IMR-90 (cell line): ENCODE data around the gene NPS. TPM values are rescaled to one million over a fixed set of nuclear protein-coding genes. Genes with fewer than 3 reads are reported as not detected.

Experiments used
- ATAC-seq: fragments of 200-7000 bp; cut with Tn5 transposase; 2 replicates; pipeline ENCODE4 v1.9.1; 2020; ENCODE audit warnings: low read depth, mild to moderate bottlenecking, moderate library complexity
- BruUV-seq: library from RNA; stranded (reverse); fragments of 400-500 nt; replicated peaks from 2 replicates; lab custom pipeline; 2021; lab: Mats Ljungman, UMichigan
- CTCF ChIA-PET: fragments of 300-600 bp; formaldehyde crosslinking; extraction: SDS; loops from one replicate; lab custom pipeline; 2021; ENCODE audit warnings: antibody characterized with exemption; lab: Yijun Ruan, JAX
- POLR2A ChIA-PET: fragments of 300-600 bp; sonication (Branson Sonifier 250); formaldehyde crosslinking; loops from one replicate; lab custom pipeline; 2022; ENCODE audit warnings: antibody characterized with exemption; ENCODE audit not compliant: unreplicated experiment; lab: Charles Lee
- DNase-seq: peaks from one replicate; pipeline ENCODE4 v3.0.0; 2013
- H2AFZ ChIP-seq: replicated peaks from 2 replicates; pipeline ENCODE3; 2013; ENCODE audit warnings: low read length, mild to moderate bottlenecking; ENCODE audit not compliant: poor library complexity
- H2AK5ac ChIP-seq: 2 replicates; pipeline ENCODE4 v1.6.1; 2013; ENCODE audit warnings: low read depth, low read length, inconsistent platforms
- H2AK9ac ChIP-seq: replicated peaks from 2 replicates; pipeline ENCODE3; 2013; ENCODE audit warnings: mild to moderate bottlenecking, low read depth, low read length, moderate library complexity; ENCODE audit not compliant: poor library complexity
- H2BK120ac ChIP-seq: 2 replicates; pipeline ENCODE4 v1.6.1; 2013; ENCODE audit warnings: low read depth, low read length, inconsistent platforms
- H2BK15ac ChIP-seq: 3 replicates; pipeline ENCODE4 v1.6.1; 2013; ENCODE audit warnings: low read depth, low read length, inconsistent platforms
- H2BK20ac ChIP-seq: 2 replicates; pipeline ENCODE4 v1.6.1; 2013; ENCODE audit warnings: low read depth, mild to moderate bottlenecking, inconsistent platforms, low read length, moderate library complexity
- H2BK5ac ChIP-seq: 2 replicates; pipeline ENCODE4 v1.6.1; 2013; ENCODE audit warnings: mild to moderate bottlenecking, low read depth, low read length, inconsistent platforms; ENCODE audit not compliant: poor library complexity, severe bottlenecking
- H3K14ac ChIP-seq: replicated peaks from 2 replicates; pipeline ENCODE4 v1.6.1; 2013; ENCODE audit warnings: low read depth, low read length, inconsistent platforms
- H3K18ac ChIP-seq: 2 replicates; pipeline ENCODE4 v1.6.1; 2013; ENCODE audit warnings: low read depth, low read length, control low read depth
- H3K23ac ChIP-seq: 2 replicates; pipeline ENCODE4 v1.6.1; 2013; ENCODE audit warnings: low read depth, low read length, inconsistent platforms
- H3K27ac ChIP-seq: 2 replicates; pipeline ENCODE4 v1.5.1; 2013; ENCODE audit warnings: mild to moderate bottlenecking, control low read depth, low read length; ENCODE audit not compliant: insufficient read depth
- H3K27me3 ChIP-seq: 2 replicates; pipeline ENCODE4 v1.6.1; 2013; ENCODE audit warnings: low read length; ENCODE audit not compliant: control insufficient read depth, insufficient read depth
- H3K36me3 ChIP-seq: 2 replicates; pipeline ENCODE4 v1.6.1; 2013; ENCODE audit warnings: low read length, mixed read lengths; ENCODE audit not compliant: control insufficient read depth, insufficient read depth
- H3K4ac ChIP-seq: 2 replicates; pipeline ENCODE4 v1.6.1; 2013; ENCODE audit warnings: low read depth, low read length, inconsistent platforms
- H3K4me1 ChIP-seq: 2 replicates; pipeline ENCODE4 v1.6.1; 2013; ENCODE audit warnings: low read length, mixed read lengths; ENCODE audit not compliant: control insufficient read depth, insufficient read depth
- H3K4me2 ChIP-seq: 2 replicates; pipeline ENCODE4 v1.6.1; 2013; ENCODE audit warnings: low read depth, mild to moderate bottlenecking, control low read depth, low read length, moderate library complexity
- H3K4me3 ChIP-seq: 2 replicates; pipeline ENCODE4 v1.5.1; 2013; ENCODE audit warnings: low read depth, mild to moderate bottlenecking, control low read depth, low read length, moderate library complexity; ENCODE audit not compliant: insufficient read depth
- H3K56ac ChIP-seq: 2 replicates; pipeline ENCODE4 v1.6.1; 2013; ENCODE audit warnings: low read length, inconsistent platforms; ENCODE audit not compliant: insufficient read depth; ENCODE audit errors: extremely low read depth
- H3K79me1 ChIP-seq, 2 experiments: 2 replicates each; pipeline ENCODE4 v1.6.1; 2013; ENCODE audit warnings: low read length in 2 of 2, inconsistent platforms in 1 of 2, low read depth in 1 of 2
- H3K9ac ChIP-seq: 2 replicates; pipeline ENCODE4 v1.6.1; 2013; ENCODE audit warnings: low read depth, low read length, control low read depth
- H3K9me1 ChIP-seq: 2 replicates; pipeline ENCODE4 v1.6.1; 2013; ENCODE audit warnings: low read length, inconsistent platforms; ENCODE audit not compliant: insufficient read depth
- H3K9me3 ChIP-seq: 2 replicates; pipeline ENCODE4 v1.6.1; 2013; ENCODE audit warnings: low read length; ENCODE audit not compliant: control insufficient read depth, insufficient read depth
- H4K20me1 ChIP-seq: 2 replicates; pipeline ENCODE4 v1.6.1; 2013; ENCODE audit warnings: low read length, inconsistent platforms; ENCODE audit not compliant: insufficient read depth
- H4K5ac ChIP-seq: 2 replicates; pipeline ENCODE4 v1.6.1; 2013; ENCODE audit warnings: mild to moderate bottlenecking, low read depth, low read length, control low read depth
- H4K8ac ChIP-seq, 2 experiments: 2 replicates each; pipeline ENCODE4 v1.6.1; 2013; ENCODE audit warnings: low read depth in 2 of 2, low read length in 2 of 2, control low read depth in 1 of 2, inconsistent platforms in 1 of 2
- H4K91ac ChIP-seq: 2 replicates; pipeline ENCODE4 v1.6.1; 2013; ENCODE audit warnings: low read depth, low read length, inconsistent platforms; ENCODE audit not compliant: insufficient read depth
- BHLHE40 ChIP-seq: fragments of 150-350 bp; IDR thresholded peaks from 2 replicates; pipeline ENCODE4 v1.6.1; 2016; ENCODE audit warnings: mild to moderate bottlenecking, low read depth, low read length
- CHD1 ChIP-seq: IDR thresholded peaks from 2 replicates; pipeline ENCODE4 v1.6.1; 2012; ENCODE audit warnings: low read depth, low read length, improper control_type of control experiment
- MAFK ChIP-seq: IDR thresholded peaks from 2 replicates; pipeline ENCODE4 v1.6.1; 2012; ENCODE audit warnings: low read depth, low read length, improper control_type of control experiment
- RCOR1 ChIP-seq: IDR thresholded peaks from 2 replicates; pipeline ENCODE4 v1.6.1; 2012; ENCODE audit warnings: mild to moderate bottlenecking, low read length, improper control_type of control experiment; ENCODE audit not compliant: insufficient replicate concordance
- RFX5 ChIP-seq: IDR thresholded peaks from 2 replicates; pipeline ENCODE4 v1.8.0; 2012; ENCODE audit warnings: low read depth, mild to moderate bottlenecking, low read length, moderate library complexity
- SMC3 ChIP-seq: fragments of 150-350 bp; IDR thresholded peaks from 2 replicates; pipeline ENCODE4 v1.6.1; 2016; ENCODE audit warnings: low read depth, mild to moderate bottlenecking, antibody characterized with exemption, low read length, moderate library complexity
- WGBS, 2 experiments: methylation state at CpG; one replicate each; pipeline versions ENCODE4 v1.1.5 to v1.1.7; 2013; ENCODE audit warnings: missing lambda C conversion rate in 2 of 2; ENCODE audit not compliant: insufficient read length in 1 of 2; ENCODE audit errors: extremely low coverage in 2 of 2; 5-methylcytosine and 5-hydroxymethylcytosine counted together
- dilution Hi-C: fragments of 300-500 bp; cut with HindIII; formaldehyde crosslinking; loops from one replicate; pipeline ENCODE4 v1.14.3; 2018; ENCODE audit warnings: low sequenced_read_pairs; ENCODE audit not compliant: unreplicated experiment
- in situ Hi-C: fragments of 300-500 bp; cut with MboI; formaldehyde crosslinking; loops from 3 replicates; pipeline ENCODE4 v1.14.3; 2019; ENCODE audit warnings: low sequenced_read_pairs, inconsistent platforms, mixed read lengths
- intact Hi-C: fragments of 100-400 bp; cut with micrococcal nuclease; formaldehyde crosslinking; loops from 2 replicates; pipeline ENCODE4 v1.10.0; 2022
- polyA plus RNA-seq, 3 experiments: library from polyadenylated mRNA; depleted of rRNA; stranded (reverse); fragments of >200 nt; gene quantifications; 2 replicates each; pipeline ENCODE4 v1.2.3, GENCODE V29; 2012; ENCODE audit warnings: low replicate concordance in 1 of 3
- total RNA-seq: library from RNA; depleted of rRNA; stranded (reverse); fragments of >200 nt; gene quantifications from 2 replicates; pipeline ENCODE4 v1.2.3, GENCODE V29; 2012
- TF ChIP-seq, protein P1 (sequence below): conservative IDR thresholded peaks from 2 replicates; pipeline ENCODE4 v1.5.1; 2012; ENCODE audit warnings: mild to moderate bottlenecking, low read depth, low read length, improper control_type of control experiment

NPS gene
- total and polyA plus RNA-seq, 2 of the 4 experiments (the other 2 are of a cell fraction), result not detected

DNA sequence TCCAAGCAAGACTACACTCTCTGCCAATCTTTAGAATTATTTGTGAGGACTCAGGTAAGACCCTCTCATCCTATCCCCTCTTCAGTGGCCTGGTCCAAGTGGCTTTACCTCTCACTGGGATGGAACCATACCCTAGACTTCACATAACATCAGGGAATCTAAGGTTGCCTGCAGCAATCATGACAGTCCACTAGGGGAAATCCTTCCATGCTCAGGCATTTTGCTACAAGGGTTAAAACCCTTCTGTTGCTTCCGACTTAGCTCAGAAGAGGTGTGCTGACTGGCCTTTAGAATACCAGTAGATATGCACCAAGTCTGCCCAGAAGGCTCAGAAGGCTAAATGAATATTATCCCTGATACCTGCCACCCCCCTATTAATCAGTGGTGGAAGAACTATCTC lies 24.9 kb upstream of the NPS start:
- H3K9ac ChIP-seq, result no peak overlapping the region
- H3K27ac ChIP-seq, result no peak overlapping the region
- no peak overlapping the region for H3K4me3 ChIP-seq
- CTCF ChIA-PET, result no interaction called here
- no peak overlapping the region for H3K56ac ChIP-seq
- H4K20me1 ChIP-seq, result no peaks in the 10 kb centered on the region
- H3K36me3 ChIP-seq, result no peaks in the 10 kb centered on the region
- no peak overlapping the region for H3K4ac ChIP-seq
- no peak overlapping the region for H2AK5ac ChIP-seq
- H4K5ac ChIP-seq, result no peak overlapping the region
- H3K23ac ChIP-seq, result no peak overlapping the region
- no peak overlapping the region for H2BK15ac ChIP-seq
- no peak overlapping the region for H3K4me2 ChIP-seq
- POLR2A ChIA-PET, result no interaction called here
- no peak overlapping the region for H2BK5ac ChIP-seq
- peaks cover 2% of the 10 kb centered on the region; the same call in 1 of the 2 replicates for H3K9me3 ChIP-seq
- H3K9me1 ChIP-seq, result no peaks in the 10 kb centered on the region
- DNase-seq, result no peak
- dilution Hi-C loops, result no loop called here
- H4K91ac ChIP-seq, result no peak overlapping the region
- H2AK9ac ChIP-seq, result no peak overlapping the region
- intact Hi-C loops, result no loop called here
- TF ChIP-seq CHD1 (no peak), BHLHE40 (no peak), MAFK (no peak), RFX5 (no peak), RCOR1 (no peak), SMC3 (no peak)
- TF ChIP-seq, protein P1, sequence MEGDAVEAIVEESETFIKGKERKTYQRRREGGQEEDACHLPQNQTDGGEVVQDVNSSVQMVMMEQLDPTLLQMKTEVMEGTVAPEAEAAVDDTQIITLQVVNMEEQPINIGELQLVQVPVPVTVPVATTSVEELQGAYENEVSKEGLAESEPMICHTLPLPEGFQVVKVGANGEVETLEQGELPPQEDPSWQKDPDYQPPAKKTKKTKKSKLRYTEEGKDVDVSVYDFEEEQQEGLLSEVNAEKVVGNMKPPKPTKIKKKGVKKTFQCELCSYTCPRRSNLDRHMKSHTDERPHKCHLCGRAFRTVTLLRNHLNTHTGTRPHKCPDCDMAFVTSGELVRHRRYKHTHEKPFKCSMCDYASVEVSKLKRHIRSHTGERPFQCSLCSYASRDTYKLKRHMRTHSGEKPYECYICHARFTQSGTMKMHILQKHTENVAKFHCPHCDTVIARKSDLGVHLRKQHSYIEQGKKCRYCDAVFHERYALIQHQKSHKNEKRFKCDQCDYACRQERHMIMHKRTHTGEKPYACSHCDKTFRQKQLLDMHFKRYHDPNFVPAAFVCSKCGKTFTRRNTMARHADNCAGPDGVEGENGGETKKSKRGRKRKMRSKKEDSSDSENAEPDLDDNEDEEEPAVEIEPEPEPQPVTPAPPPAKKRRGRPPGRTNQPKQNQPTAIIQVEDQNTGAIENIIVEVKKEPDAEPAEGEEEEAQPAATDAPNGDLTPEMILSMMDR, result no peak
- H3K4me1 ChIP-seq, result no peaks in the 10 kb centered on the region
- H3K27me3 ChIP-seq, result no peaks in the 10 kb centered on the region
- no TSS peak for BruUV-seq
- no peak overlapping the region for H3K18ac ChIP-seq
- no peaks in the 10 kb centered on the region for H3K79me1 ChIP-seq
- no CpG with 5 or more reads among the region's 1 CpG for WGBS, 2 experiments
- no peak overlapping the region for H3K14ac ChIP-seq
- H2BK20ac ChIP-seq, result no peak overlapping the region
- no peak for ATAC-seq
- H4K8ac ChIP-seq, result no peak overlapping the region
- H2AFZ ChIP-seq, result no peak overlapping the region
- in situ Hi-C loops, result no loop called here
- no peak overlapping the region for H2BK120ac ChIP-seq
